ENCODE data around the gene AFF3.

AFF3 gene

DNA sequence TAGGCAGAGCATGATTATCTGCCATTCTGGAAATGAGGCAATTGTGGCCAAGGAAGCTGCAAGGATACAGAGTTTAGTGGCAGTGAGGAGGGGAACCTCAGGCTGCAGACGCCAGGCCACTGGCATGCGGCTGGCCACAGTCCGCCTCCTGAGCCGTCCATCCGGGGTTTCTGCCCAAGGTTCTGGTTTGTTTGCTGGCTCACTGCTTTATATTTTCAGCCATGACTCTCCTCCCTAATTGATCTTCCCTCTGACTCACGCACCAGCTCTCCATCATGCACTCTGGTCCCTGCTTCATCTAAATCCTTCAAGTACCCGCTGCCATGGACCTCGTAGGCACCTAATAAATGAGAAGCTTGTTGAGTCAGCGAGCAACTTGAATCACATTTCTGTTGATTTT lies 544.8 kb downstream of the AFF3 start:
- Histone ChIP-seq H3K36me3 (ENCODE audit: insufficient read depth, low read length) (no peaks in the 10 kb centered on the region), H3K79me2 (ENCODE audit: control insufficient read depth, insufficient read depth, low read length, unreplicated experiment) (no peaks in the 10 kb centered on the region), H2AFZ (ENCODE audit: low read length, unreplicated experiment) (no peak overlapping the region), H3K27ac (ENCODE audit: low read depth, low read length) (no peak overlapping the region), H3K4me3 (ENCODE audit: low read depth, low read length) (no peak overlapping the region), H3K4me1 (ENCODE audit: control insufficient read depth, insufficient read depth, low read length, unreplicated experiment) (peaks cover 8% of the 10 kb centered on the region), H3K27me3 (ENCODE audit: insufficient read depth, low read length) (peaks cover 4% of the 10 kb centered on the region; the same call in 1 of the 2 replicates)

DNA sequence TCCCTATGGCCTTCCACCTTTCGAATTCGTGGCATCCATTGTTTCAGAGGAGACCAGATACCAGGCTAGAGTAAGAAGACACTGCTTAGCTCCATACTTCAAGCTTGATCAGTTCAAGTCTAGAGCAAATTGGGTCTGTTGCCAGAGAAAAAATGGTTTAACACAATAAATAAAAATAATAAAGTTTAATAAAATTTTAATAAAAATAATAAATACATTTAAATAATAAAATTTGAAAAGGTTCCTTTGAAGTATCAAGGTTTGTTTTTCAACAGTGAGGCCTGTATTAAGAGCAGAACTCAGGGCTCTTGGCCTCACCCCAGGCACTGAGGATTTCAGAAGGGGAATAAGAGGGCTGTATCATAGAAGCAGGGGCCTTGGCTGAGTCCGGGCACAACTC lies 547.0 kb downstream of the AFF3 start:
- H2AFZ ChIP-seq (ENCODE audit: low read length, unreplicated experiment), result no peak overlapping the region
- peaks cover 2% of the 10 kb centered on the region; the same call in 1 of the 2 replicates for H3K27me3 ChIP-seq (ENCODE audit: insufficient read depth, low read length)

DNA sequence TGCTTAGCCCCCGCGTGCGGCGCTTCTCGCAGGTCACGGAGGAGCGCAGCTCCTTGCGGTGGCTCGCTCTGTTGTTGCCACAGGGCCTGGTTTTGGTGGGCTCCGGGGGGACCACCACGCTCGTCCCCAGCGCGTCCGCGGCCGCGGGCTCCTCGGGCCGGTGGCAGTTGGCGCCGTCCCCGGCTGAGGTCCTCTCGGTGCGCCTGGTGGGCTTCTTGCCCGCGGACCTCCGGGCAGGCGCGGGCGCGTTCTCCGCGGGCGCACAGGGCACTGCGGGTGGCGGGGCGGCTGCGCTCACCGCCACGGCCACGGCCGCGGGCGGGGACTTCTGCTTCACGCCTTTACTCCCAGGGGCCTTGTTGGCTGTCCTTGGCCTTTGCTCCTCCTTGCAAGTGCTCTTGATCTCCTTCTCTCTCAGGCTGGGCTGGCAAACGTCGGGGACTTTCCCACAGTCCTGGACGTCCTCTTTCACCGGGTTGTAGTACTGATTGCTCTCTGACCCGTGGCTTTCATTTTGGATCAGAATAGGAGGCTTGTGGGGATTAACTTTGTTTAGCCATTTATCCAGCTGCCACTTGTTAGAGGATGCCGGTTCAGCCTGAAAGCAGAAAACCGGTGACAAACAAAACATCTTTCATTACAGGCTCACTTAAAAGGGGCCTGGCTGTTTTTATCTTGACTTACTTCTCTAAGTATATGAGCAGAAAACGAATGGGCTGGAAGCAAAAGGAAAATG lies 548.5 kb downstream of the AFF3 start:
- Histone ChIP-seq H3K4me1 (ENCODE audit: control insufficient read depth, insufficient read depth, low read length, unreplicated experiment) (no peaks in the 10 kb centered on the region), H2AFZ (ENCODE audit: low read length, unreplicated experiment) (no peak overlapping the region), H3K4me3 (ENCODE audit: low read depth, low read length) (no peak overlapping the region), H3K79me2 (ENCODE audit: control insufficient read depth, insufficient read depth, low read length, unreplicated experiment) (no peaks in the 10 kb centered on the region), H3K27me3 (ENCODE audit: insufficient read depth, low read length) (no peaks in the 10 kb centered on the region), H3K36me3 (ENCODE audit: insufficient read depth, low read length) (no peaks in the 10 kb centered on the region), H3K27ac (ENCODE audit: low read depth, low read length) (no peak overlapping the region)

More for the DNA sequence above, 547.0 kb downstream of the AFF3 start:
- Histone ChIP-seq H3K27ac (ENCODE audit: low read depth, low read length) (no peak overlapping the region), H3K36me3 (ENCODE audit: insufficient read depth, low read length) (no peaks in the 10 kb centered on the region), H3K79me2 (ENCODE audit: control insufficient read depth, insufficient read depth, low read length, unreplicated experiment) (no peaks in the 10 kb centered on the region), H3K4me3 (ENCODE audit: low read depth, low read length) (no peak overlapping the region), H3K4me1 (ENCODE audit: control insufficient read depth, insufficient read depth, low read length, unreplicated experiment) (no peaks in the 10 kb centered on the region)

DNA sequence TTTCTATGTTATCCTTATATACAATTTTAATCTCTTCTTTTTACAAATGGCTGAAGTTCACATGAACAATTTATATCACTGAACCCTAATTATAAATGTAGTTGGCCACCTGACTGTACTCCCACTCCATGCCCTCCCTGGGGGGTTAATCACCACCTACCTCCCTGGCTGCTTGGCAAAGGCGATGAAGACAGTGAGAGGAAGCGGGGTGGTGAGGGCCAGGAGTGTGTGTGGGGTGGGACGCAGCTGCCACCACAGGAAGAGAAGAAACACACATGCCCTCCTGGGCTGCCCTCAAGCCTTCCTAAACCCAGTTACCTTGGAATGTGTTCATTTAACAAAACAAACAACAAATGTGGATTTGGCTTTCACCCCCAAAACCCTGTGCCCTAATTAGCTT lies 565.6 kb downstream of the AFF3 start:
- H3K79me2 ChIP-seq (ENCODE audit: control insufficient read depth, insufficient read depth, low read length, unreplicated experiment), result no peaks in the 10 kb centered on the region
- 0 out of 2 replicates have a peak, but pooled peaks cover 4% of the 10 kb centered on the region for H3K27me3 ChIP-seq (ENCODE audit: insufficient read depth, low read length)
- H3K4me1 ChIP-seq (ENCODE audit: control insufficient read depth, insufficient read depth, low read length, unreplicated experiment), result no peaks in the 10 kb centered on the region
- H3K4me3 ChIP-seq (ENCODE audit: low read depth, low read length), result no peak overlapping the region
- no peaks in the 10 kb centered on the region for H3K36me3 ChIP-seq (ENCODE audit: insufficient read depth, low read length)
- H2AFZ ChIP-seq (ENCODE audit: low read length, unreplicated experiment), result no peak overlapping the region
- H3K27ac ChIP-seq (ENCODE audit: low read depth, low read length), result no peak overlapping the region

DNA sequence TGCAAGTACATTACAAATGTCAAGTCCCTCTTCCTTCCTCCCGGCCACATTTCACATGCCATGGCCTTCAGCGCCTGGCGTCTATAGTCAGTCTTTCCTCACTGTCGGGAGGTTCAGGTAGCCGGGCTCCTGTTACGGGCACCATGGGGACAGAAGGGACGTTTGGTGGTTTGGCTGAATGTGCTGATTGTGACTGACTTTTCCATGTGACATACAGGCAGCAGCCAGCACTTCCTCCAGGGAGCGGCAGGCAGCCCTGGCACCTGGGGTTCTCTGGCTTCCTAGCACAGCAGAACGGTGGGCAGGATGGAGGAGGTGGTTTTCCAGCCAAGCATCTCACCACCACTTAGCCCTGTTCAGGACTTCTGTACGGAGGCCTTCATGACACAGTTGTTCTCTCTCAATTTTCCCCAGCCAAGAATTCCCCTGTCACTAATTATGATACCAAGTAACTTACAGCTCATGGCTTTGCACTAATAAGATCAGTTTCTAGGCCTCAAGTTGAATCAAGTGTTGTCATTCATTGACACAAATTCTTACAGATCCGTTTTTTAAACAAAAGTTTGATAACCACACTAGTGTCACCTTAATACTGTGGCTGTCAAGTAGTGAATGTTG lies 568.6 kb downstream of the AFF3 start:
- H3K79me2 ChIP-seq (ENCODE audit: control insufficient read depth, insufficient read depth, low read length, unreplicated experiment), result no peaks in the 10 kb centered on the region
- no peak overlapping the region for H3K4me3 ChIP-seq (ENCODE audit: low read depth, low read length)
- no peak overlapping the region for H2AFZ ChIP-seq (ENCODE audit: low read length, unreplicated experiment)
- H3K27ac ChIP-seq (ENCODE audit: low read depth, low read length), result no peak overlapping the region
- 0 out of 2 replicates have a peak, but pooled peaks cover 7% of the 10 kb centered on the region for H3K27me3 ChIP-seq (ENCODE audit: insufficient read depth, low read length)
- no peaks in the 10 kb centered on the region for H3K4me1 ChIP-seq (ENCODE audit: control insufficient read depth, insufficient read depth, low read length, unreplicated experiment)
- H3K36me3 ChIP-seq (ENCODE audit: insufficient read depth, low read length), result no peaks in the 10 kb centered on the region

DNA sequence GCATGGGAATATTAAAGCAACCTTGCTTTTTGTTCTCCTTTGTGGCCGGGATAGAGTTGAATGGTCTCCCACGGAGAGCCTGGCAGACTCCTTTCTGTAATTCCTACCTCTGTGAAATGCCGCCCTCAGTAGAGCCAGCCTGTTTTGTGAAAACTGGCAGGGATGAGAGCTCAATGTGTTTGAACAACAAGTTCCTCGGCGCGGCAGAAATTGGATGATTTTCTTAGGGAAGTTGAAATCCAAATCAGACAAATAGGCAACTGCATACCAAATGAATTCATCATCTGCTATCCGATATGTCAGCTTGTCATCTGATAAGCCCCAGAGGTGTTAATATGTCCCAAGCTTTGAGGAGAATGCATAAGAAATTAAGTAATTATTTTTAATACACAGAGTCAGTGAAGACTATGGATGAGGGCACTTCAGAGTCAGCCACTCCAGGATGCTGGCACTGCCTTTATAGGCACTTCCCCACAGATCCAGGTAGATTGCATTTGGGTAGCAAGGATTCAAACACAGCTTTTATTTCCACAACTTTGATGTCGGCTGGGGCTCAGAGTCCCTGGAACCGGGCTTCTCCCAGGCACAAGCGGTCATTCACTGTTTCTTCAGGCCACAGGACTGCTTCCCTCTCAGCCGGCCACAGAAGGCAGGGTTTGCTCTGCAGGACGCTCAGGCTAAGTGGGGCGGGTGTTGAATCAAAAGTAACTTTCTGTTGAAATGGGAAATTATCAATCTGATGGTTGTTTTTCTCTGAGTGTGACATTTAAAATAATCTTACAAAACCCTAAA lies 569.8 kb downstream of the AFF3 start:
- H3K36me3 ChIP-seq (ENCODE audit: insufficient read depth, low read length), result no peaks in the 10 kb centered on the region
- H3K27me3 ChIP-seq (ENCODE audit: insufficient read depth, low read length), result peaks cover 13% of the 10 kb centered on the region; the same call in 1 of the 2 replicates
- no peaks in the 10 kb centered on the region for H3K79me2 ChIP-seq (ENCODE audit: control insufficient read depth, insufficient read depth, low read length, unreplicated experiment)
- H2AFZ ChIP-seq (ENCODE audit: low read length, unreplicated experiment), result no peak overlapping the region
- no peak overlapping the region for H3K27ac ChIP-seq (ENCODE audit: low read depth, low read length)
- H3K4me3 ChIP-seq (ENCODE audit: low read depth, low read length), result no peak overlapping the region
- no peaks in the 10 kb centered on the region for H3K4me1 ChIP-seq (ENCODE audit: control insufficient read depth, insufficient read depth, low read length, unreplicated experiment)

DNA sequence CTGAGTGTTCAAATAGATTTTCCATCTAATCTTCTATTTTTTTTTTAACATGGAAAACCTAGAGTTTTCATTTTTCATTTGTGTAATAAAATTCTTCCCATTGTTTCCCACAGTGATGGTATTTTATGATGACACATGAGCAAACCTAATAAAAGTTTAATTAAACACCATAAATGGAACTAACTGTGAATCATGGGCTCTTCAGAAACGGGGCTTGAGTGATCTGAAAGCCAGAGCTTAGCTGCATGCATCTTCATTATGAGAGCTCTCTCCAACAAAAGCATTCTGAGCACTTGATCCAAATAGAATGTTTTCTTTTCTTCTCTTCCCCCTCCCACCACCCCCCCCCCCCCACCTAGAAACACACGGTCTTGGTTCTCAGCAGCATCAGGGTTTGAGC lies 570.4 kb downstream of the AFF3 start:
- H3K4me1 ChIP-seq (ENCODE audit: control insufficient read depth, insufficient read depth, low read length, unreplicated experiment), result no peaks in the 10 kb centered on the region
- H3K27ac ChIP-seq (ENCODE audit: low read depth, low read length), result no peak overlapping the region
- no peak overlapping the region for H3K4me3 ChIP-seq (ENCODE audit: low read depth, low read length)
- peaks cover 13% of the 10 kb centered on the region; the same call in 1 of the 2 replicates for H3K27me3 ChIP-seq (ENCODE audit: insufficient read depth, low read length)
- H3K79me2 ChIP-seq (ENCODE audit: control insufficient read depth, insufficient read depth, low read length, unreplicated experiment), result no peaks in the 10 kb centered on the region
- H3K36me3 ChIP-seq (ENCODE audit: insufficient read depth, low read length), result no peaks in the 10 kb centered on the region
- H2AFZ ChIP-seq (ENCODE audit: low read length, unreplicated experiment), result no peak overlapping the region

DNA sequence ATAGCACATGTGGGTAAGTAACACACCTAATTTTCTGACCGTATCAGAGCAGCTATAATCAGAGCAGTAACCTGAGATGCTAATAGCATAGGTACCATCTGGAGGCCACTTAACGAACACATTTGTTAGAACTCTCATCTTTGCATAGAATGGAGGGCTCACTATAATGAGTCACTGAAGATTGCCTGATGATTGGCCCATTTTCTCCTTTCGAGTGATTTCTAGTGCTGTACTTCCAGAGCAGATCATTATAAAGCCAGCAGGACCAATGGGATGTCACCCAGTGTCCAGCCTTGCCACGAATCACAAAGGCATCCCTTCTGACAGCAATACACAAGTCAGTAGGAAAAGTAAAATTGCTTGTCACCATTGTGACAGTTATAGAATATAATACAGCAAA lies 570.9 kb downstream of the AFF3 start:
- no peaks in the 10 kb centered on the region for H3K79me2 ChIP-seq (ENCODE audit: control insufficient read depth, insufficient read depth, low read length, unreplicated experiment)
- H3K4me1 ChIP-seq (ENCODE audit: control insufficient read depth, insufficient read depth, low read length, unreplicated experiment), result no peaks in the 10 kb centered on the region
- no peak overlapping the region for H3K27ac ChIP-seq (ENCODE audit: low read depth, low read length)
- no peak overlapping the region for H3K4me3 ChIP-seq (ENCODE audit: low read depth, low read length)
- peaks cover 13% of the 10 kb centered on the region; the same call in 1 of the 2 replicates for H3K27me3 ChIP-seq (ENCODE audit: insufficient read depth, low read length)
- no peaks in the 10 kb centered on the region for H3K36me3 ChIP-seq (ENCODE audit: insufficient read depth, low read length)
- H2AFZ ChIP-seq (ENCODE audit: low read length, unreplicated experiment), result no peak overlapping the region

DNA sequence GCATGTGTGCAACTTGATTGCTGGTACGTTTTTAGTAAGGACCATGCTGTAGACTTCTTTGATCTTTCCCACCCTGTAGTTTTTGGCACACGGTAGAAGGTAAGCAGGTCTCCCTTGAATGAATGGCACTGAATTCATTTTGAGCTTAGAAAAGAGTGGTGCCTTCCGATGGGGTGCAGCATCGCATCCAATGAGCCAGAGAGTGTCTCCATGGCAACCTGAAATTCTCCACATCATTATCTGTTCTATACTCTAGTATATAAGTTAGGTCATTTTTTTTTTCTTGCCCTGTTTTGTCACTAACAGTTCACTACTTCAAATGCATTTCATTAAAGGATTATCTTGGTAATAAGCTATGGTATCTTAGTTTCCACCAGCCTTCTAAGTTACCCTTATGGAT lies 571.4 kb downstream of the AFF3 start:
- H3K27me3 ChIP-seq (ENCODE audit: insufficient read depth, low read length), result peaks cover 13% of the 10 kb centered on the region; the same call in 1 of the 2 replicates
- H3K4me3 ChIP-seq (ENCODE audit: low read depth, low read length), result no peak overlapping the region
- no peaks in the 10 kb centered on the region for H3K4me1 ChIP-seq (ENCODE audit: control insufficient read depth, insufficient read depth, low read length, unreplicated experiment)
- no peak overlapping the region for H3K27ac ChIP-seq (ENCODE audit: low read depth, low read length)
- no peak overlapping the region for H2AFZ ChIP-seq (ENCODE audit: low read length, unreplicated experiment)
- no peaks in the 10 kb centered on the region for H3K36me3 ChIP-seq (ENCODE audit: insufficient read depth, low read length)
- H3K79me2 ChIP-seq (ENCODE audit: control insufficient read depth, insufficient read depth, low read length, unreplicated experiment), result no peaks in the 10 kb centered on the region

DNA sequence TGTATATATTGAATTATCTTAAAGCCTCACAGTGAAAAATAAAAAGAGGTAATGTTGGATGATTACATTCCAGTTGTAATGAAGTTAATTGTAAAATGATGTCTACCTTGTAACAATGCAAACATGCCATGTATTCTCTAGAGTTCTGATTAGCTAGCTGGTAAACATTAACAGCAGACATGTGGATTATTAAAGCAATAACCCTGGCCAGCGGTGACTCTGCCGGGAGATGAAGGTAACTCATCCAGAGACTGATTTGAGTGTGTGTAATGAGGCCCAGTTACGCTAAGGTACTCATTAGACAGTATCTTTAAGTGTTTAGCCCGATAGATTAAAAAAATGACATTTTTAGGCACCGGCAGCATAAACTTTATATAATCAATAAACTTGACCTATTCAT lies 573.0 kb downstream of the AFF3 start:
- Histone ChIP-seq H3K4me3 (ENCODE audit: low read depth, low read length) (no peak overlapping the region), H3K27ac (ENCODE audit: low read depth, low read length) (no peak overlapping the region), H3K4me1 (ENCODE audit: control insufficient read depth, insufficient read depth, low read length, unreplicated experiment) (no peaks in the 10 kb centered on the region), H3K36me3 (ENCODE audit: insufficient read depth, low read length) (no peaks in the 10 kb centered on the region), H2AFZ (ENCODE audit: low read length, unreplicated experiment) (no peak overlapping the region), H3K79me2 (ENCODE audit: control insufficient read depth, insufficient read depth, low read length, unreplicated experiment) (no peaks in the 10 kb centered on the region), H3K27me3 (ENCODE audit: insufficient read depth, low read length) (peaks cover 13% of the 10 kb centered on the region; the same call in 1 of the 2 replicates)

Measured in ACC112 (cell line).